Endothelial cell (in vitro differentiated cells): ENCODE measurements around the gene KRTAP3-1. TPM values are rescaled to one million over a fixed set of nuclear protein-coding genes. Genes with fewer than 3 reads are reported as not detected.

Experiments used
- DNase-seq: peaks from one replicate; pipeline ENCODE4 v3.0.0; 2021; ENCODE audit warnings: low spot score
- H3K27ac Mint-ChIP-seq: one replicate; pipeline ENCODE4 v1.8.0; 2021; ENCODE audit warnings: mixed read lengths, inconsistent platforms; ENCODE audit not compliant: unreplicated experiment
- H3K27me3 Mint-ChIP-seq: one replicate; pipeline ENCODE4 v1.8.0; 2021; ENCODE audit warnings: mild to moderate bottlenecking, moderate library complexity, mixed read lengths, inconsistent platforms; ENCODE audit not compliant: unreplicated experiment
- H3K36me3 Mint-ChIP-seq: one replicate; pipeline ENCODE4 v1.8.0; 2021; ENCODE audit warnings: mild to moderate bottlenecking, low read depth, mixed read lengths, inconsistent platforms; ENCODE audit not compliant: unreplicated experiment
- H3K4me1 Mint-ChIP-seq: one replicate; pipeline ENCODE4 v1.8.0; 2021; ENCODE audit warnings: mild to moderate bottlenecking, mixed read lengths, inconsistent platforms; ENCODE audit not compliant: unreplicated experiment
- H3K4me3 Mint-ChIP-seq: one replicate; pipeline ENCODE4 v1.8.0; 2021; ENCODE audit warnings: mild to moderate bottlenecking, mixed read lengths, inconsistent platforms; ENCODE audit not compliant: unreplicated experiment
- H3K9me3 Mint-ChIP-seq: one replicate; pipeline ENCODE4 v1.8.0; 2021; ENCODE audit warnings: mixed read lengths, inconsistent platforms; ENCODE audit not compliant: unreplicated experiment
- total RNA-seq: library from RNA; stranded (reverse); fragmentation: NEBNext Ultra II Directional; extraction: Animal tissue kit (Norgen Biotek cat#: 25700); gene quantifications from one replicate; pipeline ENCODE4 v1.2.1, GENCODE V29; 2021; ENCODE audit not compliant: unreplicated experiment
- TF ChIP-seq, protein P1 (sequence below): fragments of 200-600 bp; sonication (generic); IDR thresholded peaks from one replicate; pipeline ENCODE4 v1.5.0; 2021; ENCODE audit warnings: antibody characterized with exemption; ENCODE audit not compliant: unreplicated experiment

The KRTAP3-1 gene
- total RNA-seq, 1 donor from 2014 or later: not detected

DNA sequence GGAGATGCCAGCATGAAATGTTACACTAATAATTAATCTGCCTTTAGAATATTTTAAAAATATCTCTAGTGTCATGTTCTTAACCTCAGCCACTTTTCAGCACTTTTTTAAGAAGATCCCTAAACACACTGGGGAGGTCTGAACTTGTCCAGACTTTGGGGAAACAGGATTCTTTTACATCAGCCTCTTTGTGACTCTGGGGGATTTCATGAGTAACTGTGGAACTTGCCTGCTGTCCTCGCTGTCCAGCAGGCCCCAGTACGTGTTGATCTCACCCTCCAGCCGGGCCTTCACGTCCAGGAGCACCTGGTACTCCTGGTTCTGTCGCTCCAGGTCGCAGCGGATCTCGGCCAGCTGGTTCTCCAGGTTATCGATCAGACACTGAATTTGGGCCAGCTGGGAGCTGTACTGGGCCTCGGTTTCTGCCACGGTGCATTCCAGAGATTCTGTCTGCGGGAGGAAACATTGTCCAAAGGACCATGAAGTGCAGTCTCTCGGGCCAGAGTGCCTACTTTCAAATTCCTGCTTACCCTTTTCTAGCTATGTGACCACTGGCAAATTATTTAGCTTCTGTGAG, 30.3 kb downstream of the KRTAP3-1 start:
- H3K9me3 Mint-ChIP-seq: no peaks in the 10 kb centered on the region
- H3K36me3 Mint-ChIP-seq: no peaks in the 10 kb centered on the region
- no peaks in the 10 kb centered on the region for H3K27me3 Mint-ChIP-seq
- TF ChIP-seq, protein P1, sequence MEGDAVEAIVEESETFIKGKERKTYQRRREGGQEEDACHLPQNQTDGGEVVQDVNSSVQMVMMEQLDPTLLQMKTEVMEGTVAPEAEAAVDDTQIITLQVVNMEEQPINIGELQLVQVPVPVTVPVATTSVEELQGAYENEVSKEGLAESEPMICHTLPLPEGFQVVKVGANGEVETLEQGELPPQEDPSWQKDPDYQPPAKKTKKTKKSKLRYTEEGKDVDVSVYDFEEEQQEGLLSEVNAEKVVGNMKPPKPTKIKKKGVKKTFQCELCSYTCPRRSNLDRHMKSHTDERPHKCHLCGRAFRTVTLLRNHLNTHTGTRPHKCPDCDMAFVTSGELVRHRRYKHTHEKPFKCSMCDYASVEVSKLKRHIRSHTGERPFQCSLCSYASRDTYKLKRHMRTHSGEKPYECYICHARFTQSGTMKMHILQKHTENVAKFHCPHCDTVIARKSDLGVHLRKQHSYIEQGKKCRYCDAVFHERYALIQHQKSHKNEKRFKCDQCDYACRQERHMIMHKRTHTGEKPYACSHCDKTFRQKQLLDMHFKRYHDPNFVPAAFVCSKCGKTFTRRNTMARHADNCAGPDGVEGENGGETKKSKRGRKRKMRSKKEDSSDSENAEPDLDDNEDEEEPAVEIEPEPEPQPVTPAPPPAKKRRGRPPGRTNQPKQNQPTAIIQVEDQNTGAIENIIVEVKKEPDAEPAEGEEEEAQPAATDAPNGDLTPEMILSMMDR: no peak
- no peak overlapping the region for H3K4me3 Mint-ChIP-seq
- peaks cover 4% of the 10 kb centered on the region for H3K4me1 Mint-ChIP-seq
- H3K27ac Mint-ChIP-seq: no peak overlapping the region
- DNase-seq: no peak

DNA sequence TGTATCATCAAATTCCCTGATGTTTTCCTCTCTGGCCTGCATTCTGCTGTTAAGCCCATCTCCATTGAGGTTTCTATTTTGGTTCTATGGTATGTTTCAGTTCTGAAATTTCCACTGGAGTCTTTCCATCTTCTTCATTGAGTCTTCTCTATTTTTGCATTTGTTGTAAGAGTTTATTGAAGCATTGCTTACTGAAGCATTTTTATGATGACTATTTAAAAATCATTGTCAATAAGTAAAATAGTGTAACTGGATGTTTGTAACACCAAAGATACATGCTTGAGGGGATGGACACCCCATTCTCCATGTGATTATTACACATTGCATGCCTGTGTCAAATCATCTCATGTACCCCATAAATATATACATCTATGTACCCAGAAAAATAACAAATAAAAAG, 33.4 kb downstream of the KRTAP3-1 start:
- Mint-ChIP-seq H3K9me3 (no peaks in the 10 kb centered on the region), H3K4me1 (no peaks in the 10 kb centered on the region), H3K27ac (no peak overlapping the region), H3K27me3 (no peaks in the 10 kb centered on the region), H3K4me3 (no peak overlapping the region), H3K36me3 (no peaks in the 10 kb centered on the region)
- no peak for DNase-seq
- TF ChIP-seq, protein P1: no peak

DNA sequence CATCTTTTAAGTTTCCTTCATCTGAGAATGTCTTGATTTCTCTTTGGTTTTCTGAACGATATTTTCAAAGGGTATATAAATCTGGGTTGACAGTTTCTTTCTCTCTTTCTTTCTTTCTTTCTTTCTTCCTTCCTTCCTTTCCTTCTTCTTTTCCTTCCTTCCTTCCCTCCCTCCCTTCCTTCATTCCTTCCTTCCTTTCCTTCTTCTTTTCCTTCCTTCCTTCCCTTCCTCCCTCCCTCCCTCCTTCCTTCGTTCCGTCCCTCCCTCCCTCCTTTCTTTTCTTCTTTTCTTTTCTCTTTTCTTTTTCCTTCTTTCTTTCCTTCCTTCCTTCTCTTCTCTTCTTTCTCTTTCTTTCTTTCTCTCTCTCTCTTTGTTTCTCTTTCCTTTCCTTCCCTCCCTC, 34.6 kb downstream of the KRTAP3-1 start:
- no peak for DNase-seq
- H3K4me3 Mint-ChIP-seq: no peak overlapping the region
- H3K36me3 Mint-ChIP-seq: no peaks in the 10 kb centered on the region
- TF ChIP-seq, protein P1: no peak
- no peaks in the 10 kb centered on the region for H3K9me3 Mint-ChIP-seq
- H3K27ac Mint-ChIP-seq: no peak overlapping the region
- no peaks in the 10 kb centered on the region for H3K27me3 Mint-ChIP-seq
- H3K4me1 Mint-ChIP-seq: no peaks in the 10 kb centered on the region

DNA sequence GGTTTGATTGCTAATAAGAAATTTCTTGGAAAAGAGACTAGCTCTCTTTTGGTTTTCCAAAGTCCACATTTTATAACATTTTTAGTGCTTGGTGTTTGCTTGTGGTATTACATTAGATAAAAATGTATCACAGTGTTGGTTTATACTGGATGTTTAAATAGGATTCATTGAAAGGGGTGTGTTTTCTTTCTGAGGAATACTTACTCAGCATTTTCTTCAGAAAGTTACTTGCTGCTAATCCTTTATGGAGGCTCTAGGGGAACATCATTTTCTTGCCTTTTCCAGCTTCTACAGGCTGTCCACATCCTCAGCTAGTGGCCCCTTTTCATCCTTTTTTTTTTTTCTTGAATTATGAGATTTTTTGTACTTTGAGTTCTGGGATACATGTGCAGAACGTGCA, 41.3 kb downstream of the KRTAP3-1 start:
- TF ChIP-seq, protein P1: no peak
- H3K4me1 Mint-ChIP-seq: no peaks in the 10 kb centered on the region
- no peaks in the 10 kb centered on the region for H3K27me3 Mint-ChIP-seq
- H3K9me3 Mint-ChIP-seq: no peaks in the 10 kb centered on the region
- no peak for DNase-seq
- no peaks in the 10 kb centered on the region for H3K36me3 Mint-ChIP-seq
- no peak overlapping the region for H3K27ac Mint-ChIP-seq
- no peak overlapping the region for H3K4me3 Mint-ChIP-seq

DNA sequence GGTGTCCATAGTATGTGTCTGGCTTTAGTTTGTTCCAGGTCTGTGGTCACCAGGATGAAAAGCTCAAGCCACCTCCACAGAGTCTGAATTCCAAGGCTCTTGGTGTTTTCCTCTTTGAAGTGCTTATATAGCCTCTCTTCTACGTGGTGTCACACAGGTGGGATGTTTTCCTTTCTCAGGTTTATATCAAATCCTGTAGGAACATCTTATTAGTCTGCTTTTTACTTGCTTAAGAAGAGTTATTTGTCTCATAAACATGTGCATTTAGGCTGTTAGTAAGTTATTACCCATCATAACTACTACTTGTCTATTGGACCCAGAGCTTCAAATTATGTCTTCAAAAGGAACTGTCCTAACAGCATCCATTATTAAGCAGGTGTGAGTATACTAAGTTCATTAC, 42.1 kb downstream of the KRTAP3-1 start, which contains the start of gene KRT39:
TSS of gene KRT39 (minus strand) at position 101 of the 400 bp plus-strand sequence. CDS start at position 9, 92 bp downstream.
- Mint-ChIP-seq H3K36me3 (no peaks in the 10 kb centered on the region), H3K27ac (no peak within 1 kb of the TSS), H3K9me3 (no peaks in the 10 kb centered on the region), H3K27me3 (no peaks in the 10 kb centered on the region), H3K4me1 (no peaks in the 10 kb centered on the region), H3K4me3 (no peak within 1 kb of the TSS)
- TF ChIP-seq, protein P1: no peak
- DNase-seq: no peak
